ENCODE results near the gene PSD4. TPM values are rescaled to one million over a fixed set of nuclear protein-coding genes. Genes with fewer than 3 reads are reported as not detected.

PSD4 gene
- total RNA-seq (ENCODE audit: unreplicated experiment): 1.9 TPM
- long read RNA-seq: 0 reads

GRCh38 chr2:113173542-113174375 lies at the start of gene PSD4:
TSS of gene PSD4 (plus strand) at chr2:113173971. CDS start at chr2:113182457, 8,486 bp downstream.
- no peaks in the 10 kb centered on the region for H3K9me3 Mint-ChIP-seq (ENCODE audit: unreplicated experiment)
- no peak within 1 kb of the TSS for H3K4me3 Mint-ChIP-seq (ENCODE audit: unreplicated experiment)
- peaks cover 3% of the 10 kb centered on the region for H3K36me3 Mint-ChIP-seq (ENCODE audit: low read depth, unreplicated experiment)
- TF ChIP-seq CTCF (IDR thresholded peaks at IDR 0.05; ENCODE audit: unreplicated experiment): no peak
- no peak for DNase-seq (ENCODE audit: low spot score)
- peaks cover 8% of the 10 kb centered on the region for H3K4me1 Mint-ChIP-seq (ENCODE audit: unreplicated experiment)
- peaks cover 5% of the 10 kb centered on the region for H3K27me3 Mint-ChIP-seq (ENCODE audit: unreplicated experiment)
- no peak within 1 kb of the TSS for H3K27ac Mint-ChIP-seq (ENCODE audit: unreplicated experiment)

GRCh38 chr2:113124181-113124961 lies 49.4 kb upstream of the PSD4 start:
- TF ChIP-seq CTCF (IDR thresholded peaks at IDR 0.05; ENCODE audit: unreplicated experiment): no peak
- H3K9me3 Mint-ChIP-seq (ENCODE audit: unreplicated experiment): no peaks in the 10 kb centered on the region
- H3K27ac Mint-ChIP-seq (ENCODE audit: unreplicated experiment): peak overlapping the region; percentile 30
- peaks cover 30% of the 10 kb centered on the region for H3K4me1 Mint-ChIP-seq (ENCODE audit: unreplicated experiment)
- DNase-seq (ENCODE audit: low spot score): no peak
- peaks cover 4% of the 10 kb centered on the region for H3K27me3 Mint-ChIP-seq (ENCODE audit: unreplicated experiment)
- H3K36me3 Mint-ChIP-seq (ENCODE audit: low read depth, unreplicated experiment): no peaks in the 10 kb centered on the region
- H3K4me3 Mint-ChIP-seq (ENCODE audit: unreplicated experiment): no peak overlapping the region

- no peak for TF ChIP-seq CTCF (IDR thresholded peaks at IDR 0.05; ENCODE audit: unreplicated experiment)
- Mint-ChIP-seq H3K36me3 (ENCODE audit: low read depth, unreplicated experiment) (no peaks in the 10 kb centered on the region), H3K9me3 (ENCODE audit: unreplicated experiment) (no peaks in the 10 kb centered on the region), H3K4me1 (ENCODE audit: unreplicated experiment) (peaks cover 33% of the 10 kb centered on the region), H3K27me3 (ENCODE audit: unreplicated experiment) (peaks cover 2% of the 10 kb centered on the region), H3K27ac (ENCODE audit: unreplicated experiment) (no peak overlapping the region), H3K4me3 (ENCODE audit: unreplicated experiment) (no peak overlapping the region)
- DNase-seq (ENCODE audit: low spot score): no peak
Measured at GRCh38 chr2:113124984-113125855, 48.6 kb upstream of the PSD4 start.

GRCh38 chr2:113126845-113127645 lies 46.7 kb upstream of the PSD4 start, which contains the start of gene IL1RN:
TSS of gene IL1RN (plus strand) at chr2:113127598. CDS start at chr2:113127625, 27 bp downstream.
- no peak for DNase-seq (ENCODE audit: low spot score)
- no peak within 1 kb of the TSS for H3K4me3 Mint-ChIP-seq (ENCODE audit: unreplicated experiment)

More at GRCh38 chr2:113126845-113127645, 46.7 kb upstream of the PSD4 start, which contains the start of gene IL1RN:
- H3K36me3 Mint-ChIP-seq (ENCODE audit: low read depth, unreplicated experiment): no peaks in the 10 kb centered on the region
- H3K27me3 Mint-ChIP-seq (ENCODE audit: unreplicated experiment): no peaks in the 10 kb centered on the region
- no peak within 1 kb of the TSS for H3K27ac Mint-ChIP-seq (ENCODE audit: unreplicated experiment)
- no peaks in the 10 kb centered on the region for H3K9me3 Mint-ChIP-seq (ENCODE audit: unreplicated experiment)
- H3K4me1 Mint-ChIP-seq (ENCODE audit: unreplicated experiment): peaks cover 31% of the 10 kb centered on the region
- no peak for TF ChIP-seq CTCF (IDR thresholded peaks at IDR 0.05; ENCODE audit: unreplicated experiment)

Measured in endothelial cell (in vitro differentiated cells).